Measurements from ENCODE around the gene COPS7B. TPM values are rescaled to one million over a fixed set of nuclear protein-coding genes. Genes with fewer than 3 reads are reported as not detected.

COPS7B gene
- total and polyA plus RNA-seq, 2 donors (not counting 1 experiment from before 2014, with no cell fraction given) = 17.7 to 39.5 TPM

DNA sequence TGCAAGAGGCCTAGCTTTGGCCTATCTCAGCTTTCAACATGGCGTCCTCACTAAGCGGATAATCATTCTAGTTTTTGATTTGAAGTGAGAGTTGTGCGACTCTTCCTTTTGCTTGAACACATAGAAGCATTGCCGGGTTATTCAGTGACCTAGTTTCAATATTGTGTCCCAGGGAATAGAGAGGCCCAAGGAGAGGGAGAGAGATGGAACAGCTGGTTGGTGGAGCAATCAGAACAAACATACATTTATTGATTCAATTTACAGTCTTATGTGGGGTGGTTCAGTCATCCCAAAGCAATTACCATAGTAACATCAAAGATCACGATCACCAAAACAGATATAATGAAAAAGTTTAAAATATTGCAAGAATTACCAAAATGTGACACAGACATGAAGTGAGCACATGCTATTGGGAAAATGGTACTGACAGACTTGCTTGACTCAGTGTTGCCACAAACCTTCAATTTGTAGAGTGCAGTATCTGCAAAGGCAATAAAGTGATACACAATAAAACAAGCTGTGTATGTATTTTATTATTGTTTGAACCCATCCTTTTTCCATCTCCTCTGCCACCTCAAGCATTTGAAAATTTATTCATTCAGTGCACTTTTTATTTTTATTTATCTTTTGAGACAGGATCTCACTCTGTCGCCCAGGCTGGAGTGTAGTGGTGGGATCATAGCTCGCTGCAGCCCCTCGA, 30.2 kb downstream of the COPS7B start:
- Histone ChIP-seq H3K9me3 (ENCODE audit: control insufficient read depth, insufficient read depth, low read depth, low read length) (no peaks in the 10 kb centered on the region), H3K9ac (ENCODE audit: insufficient read depth, low read length) (no peak overlapping the region), H3K4me2 (ENCODE audit: extremely low read depth, insufficient read depth, low read length) (no peak overlapping the region), H3K27ac (ENCODE audit: insufficient read depth, low read length) (no peak overlapping the region), H4K20me1 (ENCODE audit: control insufficient read depth, extremely low read depth, insufficient read depth, low read length) (no peaks in the 10 kb centered on the region), H3K4me3 (replicated peaks in 1 of 4; ENCODE audit: control extremely low read depth in 1 of 4, insufficient read depth in 1 of 4, low read depth in 3 of 4, low read length in 4 of 4) (no peak overlapping the region), H3K4me1 (ENCODE audit: control insufficient read depth, extremely low read depth, insufficient read depth, low read length) (no peaks in the 10 kb centered on the region), H3K36me3 (ENCODE audit: control insufficient read depth, insufficient read depth, low read length) (peaks cover 2% of the 10 kb centered on the region), H3K27me3 (ENCODE audit: control insufficient read depth, insufficient read depth, low read length) (no peaks in the 10 kb centered on the region), H2AFZ (ENCODE audit: low read length) (no peak overlapping the region), H3K79me2 (ENCODE audit: control insufficient read depth, insufficient read depth, low read length) (no peaks in the 10 kb centered on the region)
- no peak for TF ChIP-seq CTCF (conservative IDR thresholded peaks at IDR 0.05 in 1 of 2, IDR thresholded peaks at IDR 0.05 in 1 of 2; ENCODE audit: low read depth in 1 of 2, low read length in 2 of 2)
- TF ChIP-seq EZH2 (IDR thresholded peaks at IDR 0.05; ENCODE audit: low read length, missing control alignments) = no peak
- no peak for DNase-seq (ENCODE audit: low read depth in 2 of 2)

DNA sequence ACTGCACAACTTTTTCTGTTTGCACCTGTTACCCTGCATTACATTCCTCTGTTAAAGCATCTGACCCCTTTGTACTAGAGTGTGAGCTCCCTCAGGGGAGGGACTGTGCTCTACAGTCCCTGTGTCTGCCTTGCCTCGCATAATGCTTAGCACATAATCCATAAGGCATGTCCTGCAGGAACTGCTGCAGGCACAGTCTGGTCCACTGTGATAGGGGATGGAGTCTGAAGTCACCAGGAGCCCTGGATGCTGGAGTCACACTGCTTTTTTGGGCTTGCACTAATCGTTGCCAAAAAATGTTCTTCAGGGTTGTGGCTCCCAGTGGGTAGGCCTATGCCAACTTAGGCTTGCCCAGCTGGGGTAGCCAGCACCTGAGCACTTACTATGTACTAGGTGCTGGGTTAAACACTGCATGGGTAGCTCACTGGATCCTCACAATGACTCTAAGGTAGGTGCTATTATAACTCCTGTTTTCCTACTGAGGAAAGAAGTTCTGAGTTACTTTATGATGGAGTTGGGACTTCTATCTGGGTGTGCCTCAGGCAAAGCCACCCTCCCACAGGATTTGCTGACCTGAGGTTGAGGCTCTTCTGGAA, 33.3 kb downstream of the COPS7B start:
- TF ChIP-seq CTCF (conservative IDR thresholded peaks at IDR 0.05 in 1 of 2, IDR thresholded peaks at IDR 0.05 in 1 of 2; ENCODE audit: low read depth in 1 of 2, low read length in 2 of 2) (no peak), EZH2 (IDR thresholded peaks at IDR 0.05; ENCODE audit: low read length, missing control alignments) (no peak)
- DNase-seq (ENCODE audit: low read depth in 2 of 2) = no peak

GRCh38 chr2:231820786-231821303, 34.6 kb downstream of the COPS7B start:
- H3K9me3 ChIP-seq (ENCODE audit: control insufficient read depth, insufficient read depth, low read depth, low read length) = no peaks in the 10 kb centered on the region
- H3K27ac ChIP-seq (ENCODE audit: insufficient read depth, low read length) = no peak overlapping the region
- no peak overlapping the region for H2AFZ ChIP-seq (ENCODE audit: low read length)
- no peak overlapping the region for H3K4me2 ChIP-seq (ENCODE audit: extremely low read depth, insufficient read depth, low read length)
- no peaks in the 10 kb centered on the region for H4K20me1 ChIP-seq (ENCODE audit: control insufficient read depth, extremely low read depth, insufficient read depth, low read length)
- H3K4me3 ChIP-seq (replicated peaks in 1 of 4; ENCODE audit: control extremely low read depth in 1 of 4, insufficient read depth in 1 of 4, low read depth in 3 of 4, low read length in 4 of 4) = no peak overlapping the region
- no peaks in the 10 kb centered on the region for H3K36me3 ChIP-seq (ENCODE audit: control insufficient read depth, insufficient read depth, low read length)
- peaks cover 4% of the 10 kb centered on the region for H3K27me3 ChIP-seq (ENCODE audit: control insufficient read depth, insufficient read depth, low read length)
- TF ChIP-seq CTCF (conservative IDR thresholded peaks at IDR 0.05 in 1 of 2, IDR thresholded peaks at IDR 0.05 in 1 of 2; ENCODE audit: low read depth in 1 of 2, low read length in 2 of 2) (no peak), EZH2 (IDR thresholded peaks at IDR 0.05; ENCODE audit: low read length, missing control alignments) (no peak)
- H3K79me2 ChIP-seq (ENCODE audit: control insufficient read depth, insufficient read depth, low read length) = no peaks in the 10 kb centered on the region
- no peak for DNase-seq (ENCODE audit: low read depth in 2 of 2)
- no peak overlapping the region for H3K9ac ChIP-seq (ENCODE audit: insufficient read depth, low read length)
- no peaks in the 10 kb centered on the region for H3K4me1 ChIP-seq (ENCODE audit: control insufficient read depth, extremely low read depth, insufficient read depth, low read length)

More for the DNA sequence above, 33.3 kb downstream of the COPS7B start:
- Histone ChIP-seq H2AFZ (ENCODE audit: low read length) (no peak overlapping the region), H3K27ac (ENCODE audit: insufficient read depth, low read length) (no peak overlapping the region), H3K36me3 (ENCODE audit: control insufficient read depth, insufficient read depth, low read length) (no peaks in the 10 kb centered on the region), H3K4me3 (replicated peaks in 1 of 4; ENCODE audit: control extremely low read depth in 1 of 4, insufficient read depth in 1 of 4, low read depth in 3 of 4, low read length in 4 of 4) (no peak overlapping the region), H3K27me3 (ENCODE audit: control insufficient read depth, insufficient read depth, low read length) (peaks cover 4% of the 10 kb centered on the region), H3K4me2 (ENCODE audit: extremely low read depth, insufficient read depth, low read length) (no peak overlapping the region), H3K79me2 (ENCODE audit: control insufficient read depth, insufficient read depth, low read length) (no peaks in the 10 kb centered on the region), H3K9me3 (ENCODE audit: control insufficient read depth, insufficient read depth, low read depth, low read length) (no peaks in the 10 kb centered on the region), H3K9ac (ENCODE audit: insufficient read depth, low read length) (no peak overlapping the region), H3K4me1 (ENCODE audit: control insufficient read depth, extremely low read depth, insufficient read depth, low read length) (no peaks in the 10 kb centered on the region), H4K20me1 (ENCODE audit: control insufficient read depth, extremely low read depth, insufficient read depth, low read length) (no peaks in the 10 kb centered on the region)
